GM06990 (cell line): Measurements from ENCODE around the gene RAB6B.

Experiments used
- DNase-seq: peaks from one replicate; pipeline ENCODE4 v3.0.0-alpha.2; 2011; ENCODE audit not compliant: insufficient read length; ENCODE audit errors: extremely low read depth
- H3K27me3 ChIP-seq: replicated peaks from 2 replicates; pipeline ENCODE4 v1.6.0; 2011; ENCODE audit warnings: low read length; ENCODE audit not compliant: control insufficient read depth, insufficient read depth
- H3K36me3 ChIP-seq: 2 replicates; pipeline ENCODE4 v1.5.1; 2011; ENCODE audit warnings: low read length; ENCODE audit not compliant: control insufficient read depth, insufficient read depth
- H3K4me3 ChIP-seq: replicated peaks from 2 replicates; pipeline ENCODE4 v1.5.1; 2011; ENCODE audit warnings: low read depth, mild to moderate bottlenecking, control low read depth, low read length
- CTCF ChIP-seq: IDR thresholded peaks from 2 replicates; pipeline ENCODE4 v1.5.1; 2011; ENCODE audit warnings: low read length, control low read depth, mild to moderate bottlenecking, inconsistent platforms; ENCODE audit not compliant: insufficient read depth, poor library complexity, severe bottlenecking

The RAB6B gene

GRCh38 chr3:133837487-133838295 lies 58.0 kb downstream of the RAB6B start:
- Histone ChIP-seq H3K4me3 (no peak overlapping the region), H3K36me3 (no peaks in the 10 kb centered on the region), H3K27me3 (peaks cover 2% of the 10 kb centered on the region)
- no peak for TF ChIP-seq CTCF
- no peak for DNase-seq

- peaks cover 2% of the 10 kb centered on the region for H3K27me3 ChIP-seq
- DNase-seq = no peak
- no peaks in the 10 kb centered on the region for H3K36me3 ChIP-seq
- no peak overlapping the region for H3K4me3 ChIP-seq
- TF ChIP-seq CTCF = no peak
Observed at GRCh38 chr3:133836497-133837158, 59.1 kb downstream of the RAB6B start.

GRCh38 chr3:133835961-133836360 lies 59.7 kb downstream of the RAB6B start:
- no peak for TF ChIP-seq CTCF
- DNase-seq = no peak
- Histone ChIP-seq H3K4me3 (no peak overlapping the region), H3K27me3 (peaks cover 2% of the 10 kb centered on the region), H3K36me3 (no peaks in the 10 kb centered on the region)

GRCh38 chr3:133835418-133835743 lies 60.3 kb downstream of the RAB6B start:
- Histone ChIP-seq H3K36me3 (no peaks in the 10 kb centered on the region), H3K27me3 (peaks cover 2% of the 10 kb centered on the region), H3K4me3 (no peak overlapping the region)
- DNase-seq = no peak
- TF ChIP-seq CTCF = no peak

- H3K27me3 ChIP-seq = peaks cover 2% of the 10 kb centered on the region
- no peak for DNase-seq
- H3K36me3 ChIP-seq = no peaks in the 10 kb centered on the region
- TF ChIP-seq CTCF = no peak
- no peak overlapping the region for H3K4me3 ChIP-seq
Observed at GRCh38 chr3:133834621-133835417, 60.9 kb downstream of the RAB6B start.
